ENCODE measurements around the gene KYNU.
"Not testable (repeated sequence)": the region's sequence is repeated elsewhere in the genome, so short reads cannot be mapped to it uniquely, and the experiment has no call there.

Gene KYNU

DNA sequence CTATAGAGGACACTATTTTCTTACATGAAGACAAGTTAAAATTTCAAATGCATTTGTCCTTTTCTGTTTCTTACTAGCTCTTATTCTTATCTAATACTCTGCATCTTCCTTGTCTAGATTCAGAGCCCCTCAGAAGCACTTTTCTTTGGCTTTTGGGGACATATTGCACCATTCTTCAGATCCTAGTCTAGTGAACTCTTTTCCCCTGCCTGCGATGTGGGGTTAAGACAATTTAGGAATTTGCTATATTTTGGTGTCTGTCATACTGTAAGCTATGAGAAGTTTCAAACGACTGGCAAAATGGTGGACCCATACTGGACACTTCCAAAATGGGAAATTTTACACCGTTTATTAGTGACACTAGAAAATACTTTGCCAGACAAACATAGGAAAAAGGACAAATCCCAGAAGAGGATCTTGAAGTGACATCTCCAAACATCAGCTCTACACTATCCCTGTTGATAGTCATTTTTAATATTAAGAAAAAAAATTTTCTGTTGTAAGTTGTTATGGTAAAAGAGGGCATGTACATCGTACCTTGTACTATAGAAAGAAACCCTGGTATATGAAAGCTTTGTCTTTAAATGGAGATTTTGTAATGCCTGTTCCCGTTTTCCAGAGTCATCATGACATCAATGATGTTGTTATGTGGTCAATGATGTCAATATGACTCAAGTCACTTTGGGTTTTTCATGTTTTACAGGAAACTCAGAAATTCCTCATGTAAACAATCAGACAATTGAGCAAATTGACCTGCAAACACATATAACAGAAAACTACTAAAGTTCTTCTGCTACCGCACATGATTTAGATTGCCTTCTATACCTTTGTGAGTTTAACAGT is 4.4 kb upstream of the KYNU start:
- no peak for DNase-seq

DNA sequence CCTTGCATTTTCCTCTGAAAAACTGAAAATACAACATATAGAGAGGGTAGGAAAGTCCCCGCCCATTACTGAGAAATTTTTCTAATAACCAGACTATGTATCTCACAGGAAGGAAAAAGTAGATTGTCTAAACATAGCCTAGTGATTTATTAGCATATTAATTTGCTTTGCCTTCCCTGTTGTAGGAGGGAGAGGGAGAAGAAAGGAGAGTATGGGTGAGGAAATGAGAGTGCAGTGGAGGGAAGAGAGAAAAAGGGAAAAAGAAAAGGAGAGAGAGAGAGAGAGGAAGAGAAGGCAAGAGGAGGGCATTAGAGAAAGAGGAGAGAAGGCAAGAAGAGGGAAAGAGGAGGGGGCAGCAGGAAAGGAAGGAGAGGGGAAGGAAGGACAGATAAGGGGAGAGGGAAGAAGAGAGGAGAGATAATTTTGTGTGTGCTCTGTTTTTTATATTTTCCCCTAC is 3.6 kb upstream of the KYNU start:
- no peak for DNase-seq

DNA sequence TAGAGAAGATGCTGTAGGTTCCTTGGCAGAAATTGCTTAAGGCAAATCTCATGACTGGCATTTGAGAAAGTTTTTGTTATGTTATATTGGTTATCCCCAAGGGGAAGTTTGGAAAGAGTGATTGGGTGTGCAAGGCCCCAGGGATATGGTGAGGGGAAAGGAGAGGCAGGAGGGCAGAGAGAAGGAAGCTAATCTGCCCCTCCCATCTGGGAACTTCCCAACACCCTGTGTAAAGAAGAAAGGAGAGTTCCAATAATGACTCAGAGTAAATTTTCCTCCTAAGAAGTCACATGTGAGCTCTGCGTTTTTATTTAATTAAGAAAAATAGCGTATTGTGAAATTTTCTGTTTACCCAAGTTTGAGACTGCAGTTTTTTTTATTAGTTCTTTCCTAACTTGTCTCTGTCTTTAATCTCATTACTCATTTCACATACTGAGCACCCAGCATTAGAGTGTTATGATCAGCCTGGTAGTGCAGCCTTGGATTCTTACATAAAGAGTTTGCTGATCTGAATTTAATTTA is 3.1 kb upstream of the KYNU start:
- DNase-seq, result peak; percentile 39

DNA sequence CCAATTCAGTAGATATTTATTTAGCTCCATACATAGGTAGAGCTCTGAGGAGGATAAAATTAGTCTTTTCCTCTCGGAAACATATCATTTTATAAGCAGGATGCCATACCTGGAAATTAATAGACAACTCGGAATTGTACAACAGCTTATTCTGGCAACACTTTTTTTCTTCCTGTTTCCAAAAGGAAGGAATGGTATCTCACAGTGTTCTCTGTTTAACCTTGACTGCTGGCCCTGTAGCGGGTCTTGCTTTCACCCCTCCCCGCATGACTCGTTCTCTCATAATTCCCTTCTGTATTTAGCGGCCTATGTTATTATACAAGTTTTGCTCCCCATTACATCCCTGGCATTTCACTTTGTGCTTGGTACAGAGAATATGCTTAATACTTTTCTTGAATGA is 2.5 kb upstream of the KYNU start:
- DNase-seq, result no peak

DNA sequence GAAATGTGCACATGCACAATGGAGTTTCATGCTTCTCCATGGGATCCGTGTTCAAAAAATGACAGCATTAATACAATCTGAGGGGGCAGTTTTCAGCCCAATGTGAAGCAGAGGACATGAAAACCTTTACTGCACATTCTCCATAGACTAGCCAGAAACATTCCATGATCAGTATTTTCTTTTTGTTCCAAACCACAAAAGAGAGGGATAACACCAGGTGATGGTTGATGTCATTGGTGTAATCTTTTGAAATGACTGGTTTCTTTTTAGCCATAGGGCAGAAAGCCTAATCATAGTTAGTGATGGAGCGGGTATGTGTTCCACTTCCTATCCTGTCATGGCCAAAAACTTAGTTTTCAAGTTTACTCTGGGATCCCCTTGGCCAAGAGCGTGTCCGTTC is 1.8 kb upstream of the KYNU start:
- DNase-seq, result no peak

DNA sequence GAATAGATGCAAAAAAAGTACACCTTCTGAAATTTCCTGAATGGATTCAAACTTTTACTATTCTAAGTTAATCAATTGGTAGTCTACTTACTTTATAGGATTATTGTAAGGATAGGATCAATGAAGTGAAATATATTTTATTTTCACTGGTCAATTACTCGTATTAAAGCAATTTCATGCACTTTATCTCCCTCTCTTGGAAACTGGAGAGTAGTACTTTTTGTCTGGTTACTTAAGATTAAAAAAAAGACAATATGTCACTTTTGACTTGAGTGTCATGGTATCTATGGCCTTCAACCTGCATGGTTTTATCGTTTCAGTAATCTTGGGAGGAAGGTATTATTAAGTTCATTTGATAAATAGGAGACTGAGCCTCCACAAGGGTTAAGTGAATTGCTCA is 1.0 kb upstream of the KYNU start:
- no peak for DNase-seq

DNA sequence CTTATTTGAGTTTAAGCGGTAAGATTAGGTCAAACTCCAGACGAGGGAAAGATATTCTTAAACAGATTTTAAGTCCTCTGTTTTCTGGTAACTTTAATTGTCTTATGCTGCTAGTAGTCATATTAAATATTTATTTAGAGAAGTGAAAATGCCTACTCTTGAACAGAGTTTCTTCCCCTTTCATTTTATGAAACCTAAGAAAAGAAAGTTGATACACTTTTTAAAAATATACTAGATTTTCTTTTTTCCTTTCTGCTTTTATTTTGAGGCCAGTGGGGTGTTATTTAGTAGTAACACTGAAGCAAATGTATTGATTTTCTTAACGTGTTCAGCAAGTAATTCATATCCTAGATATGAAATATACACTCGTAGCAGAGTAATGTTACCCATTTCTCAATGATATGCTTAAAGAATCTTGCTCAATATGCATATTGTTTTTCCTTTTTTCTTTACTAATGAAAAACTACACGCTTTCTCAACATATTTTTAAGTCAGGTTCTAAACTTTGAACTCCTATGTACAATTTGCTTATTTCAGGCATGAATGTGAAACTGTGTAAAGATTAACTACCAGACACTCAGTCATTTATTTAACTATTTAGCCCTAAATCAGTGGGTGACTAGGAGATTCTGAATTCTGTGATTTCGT is 691 bp downstream of the KYNU start:
- DNase-seq, result no peak

DNA sequence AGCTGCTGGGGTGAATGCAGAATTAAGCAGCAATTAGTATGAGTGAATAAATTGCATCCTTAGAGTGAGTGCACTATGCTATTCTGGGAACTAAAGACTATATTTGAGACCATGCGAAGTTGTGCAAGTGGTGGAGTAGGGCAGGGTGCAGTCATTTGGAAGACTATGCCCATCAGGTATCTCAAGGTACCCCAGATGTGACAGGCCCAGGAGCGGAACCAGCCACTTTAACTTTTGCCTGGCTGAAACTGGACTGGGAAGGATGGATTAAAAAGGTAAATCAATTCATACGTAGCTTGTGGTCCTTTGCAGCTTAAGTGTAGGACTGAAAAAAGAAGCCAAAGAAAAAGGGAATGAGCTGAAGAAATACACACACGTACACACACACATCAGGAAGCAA is 1.7 kb downstream of the KYNU start:
- no peak for DNase-seq

DNA sequence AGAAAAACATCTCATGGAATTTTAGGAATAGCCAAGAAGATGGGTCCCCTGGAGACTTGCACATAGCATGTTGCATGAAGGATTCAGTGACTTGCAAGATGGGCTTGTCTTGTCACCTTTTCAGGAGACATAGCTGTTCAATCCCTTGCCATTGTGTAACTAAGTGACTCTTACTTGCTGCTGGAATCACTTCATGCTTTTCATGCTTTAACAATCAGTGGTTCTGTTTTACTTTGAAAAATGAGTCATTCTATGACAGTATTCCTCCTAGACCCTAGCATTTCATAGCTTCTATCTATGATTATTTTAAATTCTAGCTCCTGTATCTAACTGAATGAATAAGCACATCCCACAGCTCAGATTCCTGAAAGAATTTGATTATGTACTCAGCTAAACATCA is 2.8 kb downstream of the KYNU start:
- no peak for DNase-seq

DNA sequence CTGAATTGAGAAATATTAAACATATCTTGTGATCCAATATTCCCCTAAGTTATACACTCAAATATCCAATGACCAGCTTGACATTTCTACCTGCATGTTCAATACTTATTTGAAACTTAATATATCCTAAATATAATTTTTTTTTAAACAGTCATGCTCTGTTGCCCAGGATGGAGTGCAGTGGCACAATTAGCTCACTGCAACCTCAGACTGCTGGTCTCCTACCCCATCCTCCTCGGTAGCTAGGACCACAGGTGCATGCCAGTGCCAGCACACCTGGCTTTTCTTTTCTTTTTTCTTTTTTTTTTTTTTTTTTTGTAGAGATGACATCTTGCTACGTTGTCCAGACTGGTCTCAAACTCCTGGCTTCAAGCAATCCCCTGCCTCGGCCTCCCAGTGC is 4.2 kb downstream of the KYNU start:
- DNase-seq, result no peak

DNA sequence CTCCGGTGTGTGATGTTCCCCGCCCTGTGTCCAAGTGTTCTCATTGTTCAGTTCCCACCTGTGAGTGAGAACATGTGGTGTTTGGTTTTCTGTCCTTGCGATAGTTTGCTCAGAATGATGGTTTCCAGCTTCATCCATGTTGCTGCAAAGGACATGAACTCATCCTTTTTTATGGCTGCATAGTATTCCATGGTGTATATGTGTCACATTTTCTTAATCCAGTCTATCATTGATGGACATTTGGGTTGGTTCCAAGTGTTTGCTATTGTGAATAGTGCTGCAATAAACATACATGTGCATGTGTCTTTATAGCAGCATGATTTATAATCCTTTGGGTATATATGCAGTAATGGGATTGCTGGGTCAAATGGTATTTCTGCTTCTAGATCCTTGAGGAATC is 5.0 kb downstream of the KYNU start:
- DNase-seq, result not testable (repeated sequence)

DNA sequence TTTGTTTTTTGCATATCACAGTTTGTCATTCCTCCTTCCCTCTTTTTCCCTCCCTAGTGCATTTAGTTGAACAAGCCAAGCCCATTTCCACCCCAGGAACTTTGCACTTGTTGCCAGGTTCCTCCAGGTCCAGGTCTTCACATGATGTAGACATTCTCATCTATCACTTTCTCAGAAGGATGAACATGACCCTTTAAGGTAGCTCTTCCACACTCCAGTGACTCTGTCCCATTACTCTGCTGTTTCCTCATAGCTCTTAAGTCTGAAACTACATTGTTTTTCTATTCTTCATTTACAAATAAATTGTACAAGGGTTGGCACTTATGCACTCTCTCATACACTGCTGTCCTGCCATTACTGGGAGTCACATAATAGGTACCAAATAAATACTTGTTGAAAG is 6.1 kb downstream of the KYNU start:
- DNase-seq, result no peak

DNA sequence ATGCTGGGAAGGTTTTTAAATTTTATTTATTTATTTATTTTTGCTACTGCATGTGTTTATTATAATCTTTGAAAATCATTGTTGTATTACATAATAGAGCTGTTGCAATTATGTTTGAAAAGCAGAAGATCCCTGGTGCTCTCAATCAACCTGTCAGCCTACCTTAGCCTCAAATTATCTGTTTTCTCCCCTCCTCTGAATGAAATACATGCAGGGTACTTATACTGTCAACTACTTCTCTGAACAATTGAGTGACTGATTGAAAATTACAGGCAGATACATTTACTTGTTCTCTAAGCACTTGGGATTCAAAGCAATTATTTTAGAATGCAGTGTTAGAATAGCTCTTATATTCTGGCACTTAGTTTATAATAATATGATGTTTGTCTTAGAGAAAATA is 8.1 kb downstream of the KYNU start:
- DNase-seq, result no peak

DNA sequence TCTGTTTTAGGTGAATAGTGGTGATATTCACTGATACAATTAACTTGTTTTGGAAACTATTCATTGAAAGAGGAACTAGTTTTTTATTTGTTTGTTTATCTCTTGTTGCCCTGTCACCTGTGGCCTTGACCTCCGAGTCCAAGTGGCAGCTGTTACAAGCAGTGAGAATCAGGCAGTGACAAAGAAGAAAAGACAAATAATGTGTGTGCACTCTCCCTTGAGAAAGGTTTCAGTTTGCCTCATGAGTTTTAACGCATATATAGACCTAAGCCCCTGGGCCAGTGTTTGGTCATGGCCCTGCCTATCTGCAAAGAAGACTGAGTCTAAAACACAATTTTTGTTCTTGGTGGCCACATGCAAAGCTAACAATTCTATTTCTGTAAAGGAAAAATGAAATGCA is 15.3 kb downstream of the KYNU start:
- DNase-seq, result no peak

DNA sequence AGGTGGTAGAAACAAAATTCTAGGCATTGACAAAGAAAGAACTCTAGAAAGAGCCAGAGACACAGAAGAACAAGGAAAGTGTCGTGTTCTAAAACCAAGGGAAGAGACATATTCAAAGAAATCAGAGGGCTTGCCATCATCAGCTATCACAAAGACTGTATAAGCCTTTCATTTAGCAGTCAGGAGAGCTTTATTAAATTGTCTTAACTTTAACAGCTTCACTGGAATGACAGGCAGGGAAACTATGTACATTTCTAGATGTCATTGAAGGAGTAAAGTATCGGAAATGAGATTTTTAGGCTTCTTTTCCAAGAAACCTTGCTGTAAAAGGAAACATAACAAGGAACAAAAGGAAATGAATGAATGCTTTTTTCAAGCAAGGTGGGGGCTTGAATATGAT is 15.8 kb downstream of the KYNU start:
- no peak for DNase-seq

DNA sequence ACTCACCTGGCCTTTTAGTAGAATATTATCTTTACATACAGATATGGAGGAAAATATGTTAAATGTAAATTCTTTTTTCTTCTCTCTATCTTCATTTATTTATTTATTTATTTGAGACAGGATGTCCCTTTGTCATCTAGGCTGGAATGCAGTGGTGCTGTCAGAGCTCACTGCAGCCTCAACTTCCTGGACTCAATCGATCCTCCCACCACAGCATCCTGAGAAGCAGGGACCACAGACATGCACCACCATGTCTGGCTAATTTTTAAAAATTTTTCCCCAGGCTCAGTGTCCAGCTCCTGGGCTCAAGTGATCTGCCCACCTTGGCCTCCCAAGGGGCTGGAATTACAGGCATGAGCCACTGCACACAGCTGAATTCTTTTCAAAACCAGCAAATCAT is 20.3 kb downstream of the KYNU start:
- DNase-seq, result no peak

DNA sequence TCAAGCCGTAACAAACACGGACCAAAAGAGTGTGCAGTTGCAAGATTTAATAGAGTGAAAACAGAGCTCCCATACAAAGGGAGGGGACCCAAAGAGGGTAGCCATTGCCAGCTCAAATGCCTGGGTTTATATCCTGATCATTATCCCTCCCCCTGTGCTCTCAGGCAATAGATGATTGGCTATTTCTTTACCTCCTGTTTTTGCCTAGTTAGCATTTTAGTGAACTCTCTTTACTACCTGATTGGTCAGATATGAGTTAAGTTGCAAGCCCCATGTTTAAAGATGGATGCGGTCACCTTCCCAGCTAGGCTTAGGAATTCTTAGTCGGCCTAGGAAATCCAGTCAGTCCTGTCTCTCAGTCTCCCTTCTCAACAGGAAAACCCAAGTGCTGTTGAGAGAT is 22.9 kb downstream of the KYNU start:
- DNase-seq, result not testable (repeated sequence)

DNA sequence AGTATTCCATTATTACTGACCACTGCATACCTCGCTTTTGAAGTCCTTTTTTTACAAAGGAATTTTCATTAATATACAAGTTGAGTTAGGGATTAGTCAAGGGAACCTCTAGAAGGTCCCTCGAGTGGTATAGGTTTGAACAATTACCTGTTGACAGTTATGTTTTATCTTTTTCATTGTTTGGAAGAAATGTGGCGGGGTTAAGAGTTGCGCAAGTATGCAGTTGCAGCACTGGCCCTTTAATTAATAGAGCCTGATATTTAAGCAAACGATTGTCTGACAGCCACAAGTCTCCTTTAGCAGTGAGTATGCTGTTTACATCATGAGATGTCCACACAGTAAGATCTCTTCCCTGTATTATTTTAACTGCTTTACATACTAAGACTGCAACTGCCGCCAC is 24.3 kb downstream of the KYNU start:
- no peak for DNase-seq

DNA sequence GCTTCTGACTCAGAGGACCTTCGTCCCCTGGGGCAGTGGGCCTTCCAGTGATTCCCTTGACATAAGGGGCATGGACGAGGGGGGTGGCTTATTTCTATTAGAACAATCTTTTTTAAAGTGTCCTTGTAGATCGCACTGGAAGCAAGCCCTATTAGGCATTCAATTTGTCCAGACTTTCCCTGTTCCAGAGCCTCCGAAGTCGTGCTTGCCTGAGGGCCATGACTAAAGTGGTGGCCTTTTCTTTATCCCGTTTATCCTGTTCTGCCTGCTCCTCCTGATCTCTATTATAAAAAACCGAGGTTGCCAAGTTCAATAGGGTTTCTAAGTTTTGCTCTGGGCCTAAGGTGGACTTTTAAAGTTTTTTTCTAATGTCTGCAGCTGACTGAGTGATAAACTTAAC is 26.3 kb downstream of the KYNU start:
- not testable (repeated sequence) for DNase-seq

DNA sequence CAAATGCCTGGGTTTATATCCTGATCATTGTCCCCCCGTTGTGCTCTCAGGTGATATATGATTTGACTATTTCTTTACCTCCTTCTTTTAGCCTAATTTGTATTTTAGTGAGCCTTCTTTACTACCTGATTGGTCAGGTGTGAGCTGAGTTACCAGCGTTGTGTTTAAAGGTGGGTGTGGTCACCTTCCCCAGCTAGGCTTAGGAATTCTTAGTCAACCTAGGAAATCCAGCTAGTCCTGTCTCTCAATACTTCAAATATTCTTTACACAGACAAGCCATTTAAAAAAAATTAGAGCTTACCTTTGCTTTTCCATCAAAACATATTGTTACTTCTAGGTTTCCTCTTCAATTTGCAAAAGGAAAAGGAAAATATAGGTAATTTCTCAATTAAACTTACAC is 30.2 kb downstream of the KYNU start:
- no peak for DNase-seq

DNA sequence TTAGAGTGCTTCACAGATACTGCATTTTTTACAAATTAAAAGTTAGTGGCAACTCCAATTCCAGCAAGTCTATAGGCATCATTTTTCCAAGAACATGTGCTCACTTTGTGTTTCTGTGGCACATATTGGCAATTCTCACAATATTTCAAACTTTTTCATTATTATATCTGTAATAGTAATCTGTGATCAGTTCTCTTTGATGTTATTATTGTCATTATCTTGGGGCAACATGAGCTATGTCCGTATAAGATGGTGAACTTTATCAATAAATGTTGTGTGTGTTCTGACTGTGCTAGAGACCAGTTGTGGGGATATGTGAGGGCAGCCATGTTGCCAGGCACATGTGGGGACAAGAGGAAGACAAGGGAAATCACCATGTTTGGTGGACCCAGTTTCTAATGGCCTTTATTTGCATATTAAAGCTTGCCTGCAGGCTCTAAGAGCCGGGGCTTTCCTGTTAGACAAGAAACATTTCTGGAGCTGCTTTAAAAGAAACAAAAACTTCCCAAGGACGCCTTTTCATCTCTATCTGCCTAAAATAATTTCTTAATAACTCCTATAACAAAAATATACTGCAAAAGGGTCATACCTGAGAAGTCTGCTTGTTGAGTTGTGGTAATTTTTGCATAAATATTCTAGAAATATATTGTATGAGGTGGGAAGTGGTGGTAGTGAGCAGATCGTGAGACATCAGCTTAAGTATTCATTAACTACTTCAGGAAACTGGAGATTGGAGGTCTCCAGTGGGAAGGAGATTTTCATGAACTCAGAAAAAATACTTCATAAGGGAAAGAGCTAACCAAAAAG is 37.2 kb downstream of the KYNU start:
- DNase-seq, result no peak

DNA sequence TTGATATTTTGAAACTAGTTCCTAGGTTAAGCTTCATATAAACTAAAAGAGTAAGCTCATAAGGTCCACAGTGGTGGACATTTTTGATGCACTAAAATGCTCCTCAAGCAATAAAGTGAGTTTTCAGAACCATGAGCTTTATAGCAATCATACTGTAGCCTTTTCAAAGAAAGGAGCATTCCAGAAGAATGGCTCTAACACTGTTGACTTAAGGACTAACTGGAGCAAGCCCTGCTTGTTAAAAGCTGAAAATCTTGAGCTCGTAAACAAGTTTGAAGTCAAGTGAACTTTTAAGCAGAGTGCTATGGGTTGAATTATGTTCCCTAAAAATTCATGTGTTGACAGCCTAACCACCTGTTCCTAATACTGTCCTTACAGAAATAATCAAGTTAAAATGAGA is 38.0 kb downstream of the KYNU start:
- DNase-seq, result no peak

DNA sequence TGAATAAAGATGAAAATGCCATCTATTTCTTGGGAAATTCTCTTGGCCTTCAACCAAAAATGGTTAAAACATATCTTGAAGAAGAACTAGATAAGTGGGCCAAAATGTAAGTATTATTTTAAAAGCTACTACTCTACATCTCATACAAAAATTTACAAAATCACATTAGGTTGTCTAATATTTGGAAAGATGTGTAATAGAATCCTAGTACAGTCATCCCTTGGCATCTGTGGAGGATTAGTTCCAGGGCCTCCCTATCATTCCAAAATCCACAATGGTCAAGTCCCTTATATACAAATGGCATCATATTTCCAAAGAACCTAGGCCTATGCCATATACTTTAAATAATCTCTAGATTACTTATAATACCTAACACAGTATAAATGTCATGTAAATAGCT is 41.2 kb downstream of the KYNU start:
- DNase-seq, result no peak

DNA sequence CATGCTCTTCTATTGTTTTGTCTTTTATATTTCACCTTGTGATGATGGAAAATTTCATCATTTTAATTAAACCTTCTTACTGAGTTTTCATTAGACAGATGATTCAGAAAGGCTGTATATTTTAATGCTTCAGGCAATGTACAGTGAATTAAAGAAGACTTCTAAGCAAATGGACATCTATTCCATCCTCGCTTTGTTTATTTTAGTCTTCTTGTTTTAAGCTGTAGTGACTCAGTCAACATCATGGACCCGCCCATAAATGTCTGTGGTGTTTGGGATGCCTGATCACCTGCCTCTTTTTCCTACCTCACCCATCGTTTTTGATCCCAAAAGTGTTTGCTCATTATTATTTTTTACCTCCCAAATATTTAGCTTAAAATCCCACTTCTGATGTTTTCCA is 43.1 kb downstream of the KYNU start:
- no peak for DNase-seq

All from GOT3 (cell line).